Endothelial cell of umbilical vein (primary cell): ENCODE results near the gene CCDC61.

Source experiments
- FOS ChIP-seq: IDR thresholded peaks from 2 replicates; pipeline ENCODE4 v1.6.1; 2011; ENCODE audit warnings: mild to moderate bottlenecking, low read length, moderate library complexity, borderline replicate concordance; ENCODE audit not compliant: insufficient read depth
- JUN ChIP-seq: IDR thresholded peaks from 2 replicates; pipeline ENCODE4 v1.6.1; 2011; ENCODE audit warnings: borderline replicate concordance, low read depth; ENCODE audit not compliant: insufficient read length, insufficient read depth
- MAX ChIP-seq: IDR thresholded peaks from 2 replicates; pipeline ENCODE4 v1.6.1; 2011; ENCODE audit not compliant: insufficient read depth, insufficient read length
- MYC ChIP-seq: IDR thresholded peaks from one replicate; pipeline ENCODE4 v1.6.1; 2011; ENCODE audit warnings: mild to moderate bottlenecking, low read depth, low read length
- POLR2A ChIP-seq: IDR thresholded peaks from 2 replicates; pipeline ENCODE4 v1.6.1; 2012; ENCODE audit warnings: low read depth, mild to moderate bottlenecking, control low read depth, low read length
- POLR2AphosphoS5 ChIP-seq: IDR thresholded peaks from 2 replicates; pipeline ENCODE4 v1.6.1; 2012; ENCODE audit warnings: low read depth, mild to moderate bottlenecking, control low read depth, low read length, moderate library complexity; ENCODE audit not compliant: insufficient read depth
- TF ChIP-seq, protein P1 (sequence below), 2 donors: IDR thresholded peaks; 1 replicate in 1 of 2; 2 replicates in 1 of 2; pipeline ENCODE4 v1.5.1; 2011; ENCODE audit warnings: low read length in 2 of 2, mild to moderate bottlenecking in 2 of 2, moderate library complexity in 2 of 2, control low read depth in 1 of 2, inconsistent platforms in 1 of 2, low read depth in 1 of 2; ENCODE audit not compliant: insufficient read depth in 1 of 2; ENCODE audit errors: extremely low read depth in 1 of 2

- TF ChIP-seq, protein P1, sequence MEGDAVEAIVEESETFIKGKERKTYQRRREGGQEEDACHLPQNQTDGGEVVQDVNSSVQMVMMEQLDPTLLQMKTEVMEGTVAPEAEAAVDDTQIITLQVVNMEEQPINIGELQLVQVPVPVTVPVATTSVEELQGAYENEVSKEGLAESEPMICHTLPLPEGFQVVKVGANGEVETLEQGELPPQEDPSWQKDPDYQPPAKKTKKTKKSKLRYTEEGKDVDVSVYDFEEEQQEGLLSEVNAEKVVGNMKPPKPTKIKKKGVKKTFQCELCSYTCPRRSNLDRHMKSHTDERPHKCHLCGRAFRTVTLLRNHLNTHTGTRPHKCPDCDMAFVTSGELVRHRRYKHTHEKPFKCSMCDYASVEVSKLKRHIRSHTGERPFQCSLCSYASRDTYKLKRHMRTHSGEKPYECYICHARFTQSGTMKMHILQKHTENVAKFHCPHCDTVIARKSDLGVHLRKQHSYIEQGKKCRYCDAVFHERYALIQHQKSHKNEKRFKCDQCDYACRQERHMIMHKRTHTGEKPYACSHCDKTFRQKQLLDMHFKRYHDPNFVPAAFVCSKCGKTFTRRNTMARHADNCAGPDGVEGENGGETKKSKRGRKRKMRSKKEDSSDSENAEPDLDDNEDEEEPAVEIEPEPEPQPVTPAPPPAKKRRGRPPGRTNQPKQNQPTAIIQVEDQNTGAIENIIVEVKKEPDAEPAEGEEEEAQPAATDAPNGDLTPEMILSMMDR (IDR thresholded peaks at IDR 0.05; ENCODE audit: extremely low read depth in 1 of 2, insufficient read depth in 1 of 2, low read depth in 1 of 2, low read length in 2 of 2): no peak
- no peak for TF ChIP-seq MAX
- no peak for TF ChIP-seq JUN
- no peak for TF ChIP-seq POLR2A
- TF ChIP-seq POLR2AphosphoS5: no peak
- no peak for TF ChIP-seq MYC
- no peak for TF ChIP-seq FOS
Observed at GRCh38 chr19:45971260-45971902, 23.9 kb upstream of the CCDC61 start.
